Measurements from ENCODE around the gene KCNN3. TPM values are rescaled to one million over a fixed set of nuclear protein-coding genes. Genes with fewer than 3 reads are reported as not detected.

KCNN3 gene
- total RNA-seq, 1 donor from 2014 or later: under 0.01 TPM

DNA sequence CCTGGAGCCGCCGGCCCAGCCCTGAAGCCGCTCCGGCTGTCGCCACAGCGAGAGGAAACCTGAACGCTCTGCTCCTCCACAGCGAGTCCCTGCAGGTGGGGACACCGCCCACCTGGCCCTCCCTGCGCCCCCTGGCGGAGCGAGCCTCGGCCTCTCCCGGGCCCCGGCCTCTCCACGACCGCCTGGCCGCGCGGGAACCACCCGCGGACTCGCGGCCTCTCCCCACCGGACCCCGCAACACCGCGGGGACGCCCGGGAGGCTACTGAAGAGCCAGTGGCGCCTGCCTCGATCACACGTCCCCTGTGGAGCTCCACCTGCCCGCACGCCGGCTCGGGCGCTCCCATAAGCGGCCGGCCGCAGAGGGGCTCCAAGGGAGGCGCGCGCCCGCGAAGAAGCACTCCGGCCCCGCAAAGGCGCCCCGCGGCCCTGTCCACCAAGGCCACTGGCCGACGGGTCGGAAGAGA, 109.6 kb downstream of the KCNN3 start:
- no peak for DNase-seq (ENCODE audit: low read depth)
- TF ChIP-seq, protein P1, sequence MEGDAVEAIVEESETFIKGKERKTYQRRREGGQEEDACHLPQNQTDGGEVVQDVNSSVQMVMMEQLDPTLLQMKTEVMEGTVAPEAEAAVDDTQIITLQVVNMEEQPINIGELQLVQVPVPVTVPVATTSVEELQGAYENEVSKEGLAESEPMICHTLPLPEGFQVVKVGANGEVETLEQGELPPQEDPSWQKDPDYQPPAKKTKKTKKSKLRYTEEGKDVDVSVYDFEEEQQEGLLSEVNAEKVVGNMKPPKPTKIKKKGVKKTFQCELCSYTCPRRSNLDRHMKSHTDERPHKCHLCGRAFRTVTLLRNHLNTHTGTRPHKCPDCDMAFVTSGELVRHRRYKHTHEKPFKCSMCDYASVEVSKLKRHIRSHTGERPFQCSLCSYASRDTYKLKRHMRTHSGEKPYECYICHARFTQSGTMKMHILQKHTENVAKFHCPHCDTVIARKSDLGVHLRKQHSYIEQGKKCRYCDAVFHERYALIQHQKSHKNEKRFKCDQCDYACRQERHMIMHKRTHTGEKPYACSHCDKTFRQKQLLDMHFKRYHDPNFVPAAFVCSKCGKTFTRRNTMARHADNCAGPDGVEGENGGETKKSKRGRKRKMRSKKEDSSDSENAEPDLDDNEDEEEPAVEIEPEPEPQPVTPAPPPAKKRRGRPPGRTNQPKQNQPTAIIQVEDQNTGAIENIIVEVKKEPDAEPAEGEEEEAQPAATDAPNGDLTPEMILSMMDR (conservative IDR thresholded peaks at IDR 0.05; ENCODE audit: low read depth, low read length): peak; percentile 74
- H3K4me3 ChIP-seq (ENCODE audit: low read depth, low read length): peak overlapping the region; percentile 40

DNA sequence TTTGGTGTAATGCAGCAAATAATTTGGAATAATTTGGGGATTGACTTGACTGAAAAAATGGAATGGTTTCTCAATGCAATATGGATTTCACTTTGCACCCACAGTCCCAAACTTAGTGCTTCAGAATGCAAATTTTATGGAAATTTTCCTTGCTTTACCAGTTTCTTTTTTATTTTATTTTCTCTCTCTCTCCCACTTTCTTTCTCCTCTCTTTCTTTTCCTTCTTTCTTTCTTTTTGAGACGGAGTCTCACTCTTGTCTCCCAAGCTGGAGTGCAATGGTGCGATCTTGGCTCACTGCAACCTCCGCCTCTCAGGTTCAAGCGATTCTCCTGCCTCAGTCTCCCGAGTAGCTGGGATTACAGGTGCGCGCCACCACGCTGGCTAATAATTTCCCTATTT, 110.3 kb downstream of the KCNN3 start:
- no peak overlapping the region for H3K4me3 ChIP-seq (ENCODE audit: low read depth, low read length)

DNA sequence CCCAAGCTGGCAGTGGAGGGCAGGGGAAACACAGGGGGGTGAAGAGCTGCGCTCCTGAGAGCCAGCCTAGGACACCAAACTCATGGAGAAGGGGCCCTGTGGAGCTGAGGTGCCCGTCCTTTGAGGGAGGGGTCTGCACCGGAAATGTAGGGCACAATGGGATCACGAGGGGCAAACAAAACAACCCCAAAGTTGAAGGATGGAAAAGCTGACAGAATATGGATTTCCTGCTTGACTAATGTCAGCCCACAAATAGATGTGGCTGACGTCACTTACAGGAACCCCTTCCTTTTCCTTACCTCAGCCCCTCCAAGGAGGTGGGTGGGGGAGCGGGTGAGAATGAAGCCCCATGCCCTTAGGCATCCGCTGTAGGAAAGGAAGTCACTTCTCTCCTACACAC, 110.9 kb downstream of the KCNN3 start:
- no peak overlapping the region for H3K4me3 ChIP-seq (ENCODE audit: low read depth, low read length)
- DNase-seq (ENCODE audit: low read depth): no peak
- TF ChIP-seq, protein P1 (conservative IDR thresholded peaks at IDR 0.05; ENCODE audit: low read depth, low read length): no peak

More for the DNA sequence above, 110.3 kb downstream of the KCNN3 start:
- TF ChIP-seq, protein P1 (conservative IDR thresholded peaks at IDR 0.05; ENCODE audit: low read depth, low read length): no peak
- no peak for DNase-seq (ENCODE audit: low read depth)

DNA sequence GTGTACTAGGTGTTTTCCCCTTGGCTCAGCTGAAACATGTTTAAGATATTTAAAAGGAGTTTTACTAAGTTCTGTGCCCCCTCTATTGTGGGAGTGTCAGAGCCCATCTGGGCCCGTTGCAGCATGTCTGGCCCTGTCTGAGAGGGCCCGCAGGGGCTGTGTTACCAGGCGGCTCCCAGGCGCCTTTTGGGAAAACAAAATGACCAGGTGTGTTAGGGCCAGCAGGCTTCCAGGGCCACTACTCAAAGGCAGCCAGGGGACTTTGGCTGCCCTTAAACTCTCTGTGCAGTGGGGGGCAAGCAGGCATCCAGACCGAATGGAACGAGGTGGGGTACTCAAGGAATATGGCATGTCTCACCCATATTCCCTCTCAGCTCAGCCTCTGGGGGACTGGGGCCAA, 111.7 kb downstream of the KCNN3 start:
- TF ChIP-seq, protein P1 (conservative IDR thresholded peaks at IDR 0.05; ENCODE audit: low read depth, low read length): no peak
- no peak for DNase-seq (ENCODE audit: low read depth)
- no peak overlapping the region for H3K4me3 ChIP-seq (ENCODE audit: low read depth, low read length)

DNA sequence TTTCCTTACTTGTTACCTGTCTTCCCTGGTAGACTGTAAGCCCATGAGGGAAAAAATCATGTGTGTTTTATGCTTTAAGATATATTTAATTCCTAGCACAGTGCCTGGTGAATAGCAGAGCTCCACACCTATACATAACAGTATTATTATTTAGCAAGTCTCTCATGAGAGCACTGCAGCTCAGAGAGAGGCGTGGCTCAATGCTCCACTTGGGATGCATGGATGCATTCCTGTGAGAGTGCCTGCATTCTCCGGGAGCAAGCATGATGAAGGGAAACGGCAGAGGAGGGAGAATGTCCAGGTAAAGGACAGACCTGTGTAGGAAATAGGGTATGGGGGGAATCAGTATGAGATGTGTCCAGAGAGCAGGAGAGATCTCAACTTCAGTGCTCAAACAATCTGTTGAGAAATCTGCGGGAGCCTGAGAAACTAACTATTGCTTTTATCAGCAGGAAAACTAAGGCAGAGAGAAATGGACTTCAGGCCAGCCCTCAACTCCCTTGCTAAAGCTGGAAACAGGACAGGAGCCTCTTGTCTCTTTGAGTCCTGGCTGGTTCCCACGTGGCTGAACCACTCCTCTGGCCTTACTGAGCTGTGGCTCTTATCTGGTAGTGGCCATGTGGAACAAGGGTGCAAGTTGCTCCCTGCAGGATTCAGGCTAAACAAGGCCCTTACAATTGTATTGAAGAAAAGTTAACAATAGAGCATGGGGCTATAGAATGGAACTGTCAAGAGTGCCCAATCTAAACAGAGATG, 113.1 kb downstream of the KCNN3 start:
- H3K4me3 ChIP-seq (ENCODE audit: low read depth, low read length): no peak overlapping the region
- DNase-seq (ENCODE audit: low read depth): no peak
- TF ChIP-seq, protein P1 (conservative IDR thresholded peaks at IDR 0.05; ENCODE audit: low read depth, low read length): no peak

DNA sequence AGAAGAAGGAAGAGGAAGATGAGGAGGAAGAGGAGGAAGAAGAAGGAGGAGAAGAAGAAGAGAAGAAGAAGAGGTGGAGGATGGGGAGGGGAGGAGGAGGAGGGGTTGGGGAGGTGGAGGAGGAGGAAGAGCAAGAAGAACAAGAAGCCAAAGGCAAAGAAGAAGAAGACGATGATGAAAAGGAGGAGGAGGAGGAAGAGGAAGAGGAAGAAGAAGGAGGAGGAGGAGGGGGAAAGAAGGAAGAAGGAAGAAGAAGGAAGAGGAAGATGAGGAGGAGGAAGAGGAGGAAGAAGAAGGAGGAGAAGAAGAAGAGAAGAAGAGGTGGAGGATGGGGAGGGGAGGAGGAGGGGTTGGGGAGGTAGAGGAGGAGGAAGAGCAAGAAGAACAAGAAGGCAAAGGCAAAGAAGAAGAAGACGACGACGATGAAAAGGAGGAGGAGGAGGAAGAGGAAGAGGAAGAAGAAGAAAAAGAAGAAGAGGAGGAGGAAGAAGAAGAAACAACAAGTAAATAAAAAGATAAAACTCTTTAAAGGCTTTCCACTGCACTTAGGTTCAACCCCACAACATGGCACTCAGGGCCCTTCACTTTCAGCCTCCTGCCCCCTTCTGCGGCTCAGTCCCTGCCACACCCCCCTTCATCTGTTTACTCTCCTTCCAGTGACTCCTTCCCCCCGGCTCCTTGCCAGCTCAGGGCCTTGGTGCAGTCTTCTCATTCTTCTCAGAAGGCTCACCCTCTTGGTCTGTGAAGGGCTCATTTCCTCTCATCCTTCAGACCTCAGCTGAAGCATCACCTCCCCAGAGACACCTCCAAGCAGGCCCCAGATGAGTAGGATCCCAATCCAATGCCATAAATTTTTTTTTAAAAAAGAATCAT, 114.0 kb downstream of the KCNN3 start:
- TF ChIP-seq, protein P1 (conservative IDR thresholded peaks at IDR 0.05; ENCODE audit: low read depth, low read length): no peak
- no peak for DNase-seq (ENCODE audit: low read depth)
- H3K4me3 ChIP-seq (ENCODE audit: low read depth, low read length): no peak overlapping the region
